Erythroblast (primary cell): ENCODE results near the gene MYO1H.

Source experiments
- GATA1 ChIP-seq: IDR thresholded peaks from 2 replicates; pipeline ENCODE4 v1.6.1; 2011; ENCODE audit warnings: low read depth, mild to moderate bottlenecking, control low read depth, low read length, moderate library complexity
- POLR2A ChIP-seq: IDR thresholded peaks from 2 replicates; pipeline ENCODE4 v1.6.1; 2011; ENCODE audit warnings: mild to moderate bottlenecking, low read length

DNA sequence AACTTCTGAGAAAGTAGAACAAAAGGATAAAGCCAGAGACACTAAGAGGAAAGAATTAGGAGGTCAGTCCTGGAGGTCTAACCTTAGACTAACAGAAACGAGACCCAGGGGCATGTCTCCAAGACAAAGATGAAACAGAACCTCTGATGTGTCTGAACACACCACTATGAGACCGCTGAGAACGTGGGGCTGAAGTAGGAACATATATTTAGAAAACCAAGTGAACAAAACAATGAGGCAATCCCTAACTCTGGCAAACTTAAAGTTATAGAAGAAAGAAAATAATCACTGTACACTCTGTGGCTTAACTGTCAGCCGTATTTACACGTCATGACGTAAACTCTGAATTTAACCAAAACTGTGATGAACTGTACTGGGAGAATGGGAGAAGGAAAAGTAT is 111.5 kb downstream of the MYO1H start:
- no peak for TF ChIP-seq POLR2A
- no peak for TF ChIP-seq GATA1
